ENCODE measurements around the gene SETBP1. TPM values are rescaled to one million over a fixed set of nuclear protein-coding genes. Genes with fewer than 3 reads are reported as not detected.

The SETBP1 gene
- total RNA-seq, 1 donor = 22.8 TPM

DNA sequence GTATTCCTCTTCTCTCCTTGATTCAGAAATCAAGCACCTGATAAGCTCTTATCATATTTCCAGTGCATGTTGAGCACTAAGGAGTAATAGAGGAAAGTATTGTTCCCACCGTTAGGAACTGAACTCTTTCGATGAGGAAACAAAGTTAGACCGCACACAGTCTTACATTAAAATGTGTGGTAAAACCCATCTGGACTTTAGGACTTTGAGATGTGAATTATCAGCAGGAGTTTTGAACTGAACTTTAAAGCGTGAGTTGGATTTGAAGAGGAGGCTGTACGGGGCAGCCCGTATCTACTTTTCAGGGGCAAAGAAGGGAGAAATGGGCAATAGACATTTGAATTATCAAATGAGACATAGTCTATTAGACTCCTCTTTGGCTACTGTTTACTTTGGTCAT is 134.4 kb downstream of the SETBP1 start:
- no peaks in the 10 kb centered on the region for H3K36me3 ChIP-seq (ENCODE audit: insufficient read depth, low read length)
- H3K9me3 ChIP-seq (ENCODE audit: low read depth, low read length) = no peaks in the 10 kb centered on the region
- no peak overlapping the region for H2AFZ ChIP-seq (ENCODE audit: low read length)
- no peaks in the 10 kb centered on the region for H3K4me1 ChIP-seq (ENCODE audit: insufficient read depth, low read length)
- no peak overlapping the region for H3K4me2 ChIP-seq (ENCODE audit: insufficient read depth, low read length)
- no peaks in the 10 kb centered on the region for H3K27me3 ChIP-seq (ENCODE audit: insufficient read depth, low read length)
- no peak for DNase-seq (ENCODE audit: insufficient read length, low spot score, missing footprints)
- no peaks in the 10 kb centered on the region for H3K79me2 ChIP-seq (ENCODE audit: insufficient read depth, low read length)
- no peak overlapping the region for H3K4me3 ChIP-seq (ENCODE audit: insufficient read depth, low read length)
- H4K20me1 ChIP-seq (ENCODE audit: insufficient read depth, low read length) = no peaks in the 10 kb centered on the region
- TF ChIP-seq CTCF (IDR thresholded peaks at IDR 0.05; ENCODE audit: extremely low read depth, low read depth, low read length) = no peak
- H3K27ac ChIP-seq (ENCODE audit: low read depth, low read length) = no peak overlapping the region

DNA sequence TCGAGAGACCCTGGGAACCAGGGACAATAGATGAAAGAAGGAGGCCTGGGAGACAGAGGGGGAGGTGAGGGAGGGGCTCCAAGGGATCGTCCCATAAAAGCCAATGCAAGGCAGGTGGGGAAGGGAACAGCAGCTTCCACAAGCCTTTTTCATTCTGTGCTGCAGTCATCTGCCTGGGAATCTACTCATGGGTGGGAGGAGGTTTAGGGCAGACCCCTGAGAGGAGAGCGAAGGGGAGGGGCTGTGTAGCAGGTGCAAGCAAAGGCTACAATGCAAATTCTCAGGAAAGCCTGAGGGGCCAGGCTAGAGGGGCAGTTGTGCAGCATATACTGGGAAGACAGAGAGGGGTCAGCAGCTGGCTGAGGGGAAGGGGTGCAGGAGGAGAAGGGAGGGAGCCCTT is 135.4 kb downstream of the SETBP1 start:
- H3K4me2 ChIP-seq (ENCODE audit: insufficient read depth, low read length) = no peak overlapping the region
- H4K20me1 ChIP-seq (ENCODE audit: insufficient read depth, low read length) = no peaks in the 10 kb centered on the region
- no peak overlapping the region for H3K27ac ChIP-seq (ENCODE audit: low read depth, low read length)
- no peaks in the 10 kb centered on the region for H3K27me3 ChIP-seq (ENCODE audit: insufficient read depth, low read length)
- TF ChIP-seq CTCF (IDR thresholded peaks at IDR 0.05; ENCODE audit: extremely low read depth, low read depth, low read length) = no peak
- no peaks in the 10 kb centered on the region for H3K79me2 ChIP-seq (ENCODE audit: insufficient read depth, low read length)
- H3K9me3 ChIP-seq (ENCODE audit: low read depth, low read length) = no peaks in the 10 kb centered on the region
- no peaks in the 10 kb centered on the region for H3K36me3 ChIP-seq (ENCODE audit: insufficient read depth, low read length)
- DNase-seq (ENCODE audit: insufficient read length, low spot score, missing footprints) = no peak
- no peak overlapping the region for H3K4me3 ChIP-seq (ENCODE audit: insufficient read depth, low read length)
- no peaks in the 10 kb centered on the region for H3K4me1 ChIP-seq (ENCODE audit: insufficient read depth, low read length)
- H2AFZ ChIP-seq (ENCODE audit: low read length) = no peak overlapping the region

GRCh38 chr18:44816477-44816876 is 135.8 kb downstream of the SETBP1 start:
- no peak for TF ChIP-seq CTCF (IDR thresholded peaks at IDR 0.05; ENCODE audit: extremely low read depth, low read depth, low read length)
- Histone ChIP-seq H3K36me3 (ENCODE audit: insufficient read depth, low read length) (no peaks in the 10 kb centered on the region), H3K4me3 (ENCODE audit: insufficient read depth, low read length) (no peak overlapping the region), H3K79me2 (ENCODE audit: insufficient read depth, low read length) (no peaks in the 10 kb centered on the region), H3K27me3 (ENCODE audit: insufficient read depth, low read length) (no peaks in the 10 kb centered on the region), H3K9me3 (ENCODE audit: low read depth, low read length) (no peaks in the 10 kb centered on the region), H2AFZ (ENCODE audit: low read length) (no peak overlapping the region), H3K4me1 (ENCODE audit: insufficient read depth, low read length) (no peaks in the 10 kb centered on the region), H3K4me2 (ENCODE audit: insufficient read depth, low read length) (no peak overlapping the region), H3K27ac (ENCODE audit: low read depth, low read length) (no peak overlapping the region), H4K20me1 (ENCODE audit: insufficient read depth, low read length) (no peaks in the 10 kb centered on the region)
- DNase-seq (ENCODE audit: insufficient read length, low spot score, missing footprints) = no peak

- Histone ChIP-seq H3K27ac (ENCODE audit: low read depth, low read length) (no peak overlapping the region), H3K36me3 (ENCODE audit: insufficient read depth, low read length) (no peaks in the 10 kb centered on the region), H3K79me2 (ENCODE audit: insufficient read depth, low read length) (no peaks in the 10 kb centered on the region), H4K20me1 (ENCODE audit: insufficient read depth, low read length) (no peaks in the 10 kb centered on the region), H2AFZ (ENCODE audit: low read length) (no peak overlapping the region), H3K4me2 (ENCODE audit: insufficient read depth, low read length) (no peak overlapping the region), H3K4me3 (ENCODE audit: insufficient read depth, low read length) (no peak overlapping the region), H3K4me1 (ENCODE audit: insufficient read depth, low read length) (no peaks in the 10 kb centered on the region), H3K9me3 (ENCODE audit: low read depth, low read length) (no peaks in the 10 kb centered on the region), H3K27me3 (ENCODE audit: insufficient read depth, low read length) (peaks cover 4% of the 10 kb centered on the region)
- TF ChIP-seq CTCF (IDR thresholded peaks at IDR 0.05; ENCODE audit: extremely low read depth, low read depth, low read length) = no peak
- DNase-seq (ENCODE audit: insufficient read length, low spot score, missing footprints) = no peak
These were observed 137.3 kb downstream of the SETBP1 start for GRCh38 chr18:44817831-44818473.

Measured in osteoblast (primary cell).